HepG2 (cell line): ENCODE data around the gene STK4. TPM values are rescaled to one million over a fixed set of nuclear protein-coding genes. Genes with fewer than 3 reads are reported as not detected.

Source experiments
- ARNT ChIP-seq: fragments of 450-650 bp; IDR thresholded peaks from 2 replicates; pipeline ENCODE4 v1.6.1; 2017
- ATF1 ChIP-seq: IDR thresholded peaks from 2 replicates; pipeline ENCODE4 v1.6.1; 2016; ENCODE audit warnings: mild to moderate bottlenecking, control low read depth
- FOXO1 ChIP-seq: sonication (generic); formaldehyde crosslinking; IDR thresholded peaks from 2 replicates; pipeline ENCODE4 v1.4.0; 2020; ENCODE audit warnings: missing genetic modification reagents
- KDM3A ChIP-seq: IDR thresholded peaks from 2 replicates; pipeline ENCODE4 v1.6.1; 2018; ENCODE audit warnings: low read depth, missing compliant biosample characterization
- NFKB2 ChIP-seq: sonication (generic); formaldehyde crosslinking; IDR thresholded peaks from 2 replicates; pipeline ENCODE4 v1.4.0; 2020; ENCODE audit warnings: missing genetic modification reagents, borderline replicate concordance
- RFX1 ChIP-seq: fragments of 450-650 bp; IDR thresholded peaks from 2 replicates; pipeline ENCODE4 v1.6.1; 2017
- SIN3A ChIP-seq: IDR thresholded peaks from 2 replicates; pipeline ENCODE4 v1.6.1; 2011; ENCODE audit warnings: low read depth, mild to moderate bottlenecking, control low read depth, low read length, borderline replicate concordance
- SRSF4 ChIP-seq: fragments of 200-400 bp; formaldehyde crosslinking; IDR thresholded peaks from one replicate; pipeline ENCODE4 v1.6.1; 2018; ENCODE audit warnings: mild to moderate bottlenecking, low read depth, low read length, moderate library complexity; ENCODE audit not compliant: poor library complexity, severe bottlenecking
- TAF1 ChIP-seq: sonication (generic); formaldehyde crosslinking; IDR thresholded peaks from 2 replicates; pipeline ENCODE4 v1.4.0; 2020; ENCODE audit warnings: missing genetic modification reagents
- ZBTB7B ChIP-seq: sonication (generic); formaldehyde crosslinking; IDR thresholded peaks from 2 replicates; pipeline ENCODE4 v1.4.0; 2020; ENCODE audit warnings: missing genetic modification reagents
- ZNF136 ChIP-seq: sonication (generic); formaldehyde crosslinking; IDR thresholded peaks from 2 replicates; pipeline ENCODE4 v1.8.1; 2022; ENCODE audit warnings: low read depth, mild to moderate bottlenecking, moderate library complexity, missing genetic modification reagents
- ZNF281 ChIP-seq: sonication (generic); formaldehyde crosslinking; IDR thresholded peaks from 2 replicates; pipeline ENCODE4 v1.4.0; 2020; ENCODE audit warnings: missing genetic modification reagents, borderline replicate concordance
- ZNF317 ChIP-seq: sonication (generic); formaldehyde crosslinking; IDR thresholded peaks from 2 replicates; pipeline ENCODE4 v1.5.0; 2020; ENCODE audit warnings: mild to moderate bottlenecking, missing genetic modification reagents
- ZNF329 ChIP-seq: sonication (generic); formaldehyde crosslinking; IDR thresholded peaks from 2 replicates; pipeline ENCODE4 v1.9.0; 2021; ENCODE audit warnings: low read depth, mild to moderate bottlenecking, missing genetic modification reagents
- ZNF770 ChIP-seq: sonication (generic); formaldehyde crosslinking; IDR thresholded peaks from 2 replicates; pipeline ENCODE4 v1.5.0; 2020; ENCODE audit warnings: mild to moderate bottlenecking, missing genetic modification reagents
- polyA plus RNA-seq, 8 experiments: library from polyadenylated mRNA; depleted of rRNA in 3 of 8; stranded (reverse) in 7 of 8; unstranded in 1 of 8; fragments of >200 nt; fragmentation: Illumina TruSeq in 4 of 8; extraction: Trizol in 4 of 8; gene quantifications; 2 replicates each; pipeline versions ENCODE4 v1.2.1 to v1.2.3, GENCODE V29; 2011 to 2016; ENCODE audit warnings: low read depth in 4 of 8, missing spikeins in 1 of 8, mixed read lengths in 1 of 8; ENCODE audit not compliant: insufficient read depth in 1 of 8
- total RNA-seq, 5 experiments: library from RNA; depleted of rRNA; stranded (reverse); fragments of >200 nt; fragmentation: Illumina TruSeq; extraction: Trizol; gene quantifications; 2 replicates each; pipeline ENCODE4 v1.2.3, GENCODE V29; 2016; ENCODE audit warnings: low read depth in 1 of 5
- TF ChIP-seq, protein P1 (sequence below): sonication (generic); formaldehyde crosslinking; IDR thresholded peaks from 2 replicates; pipeline ENCODE4 v1.5.0; 2020; ENCODE audit warnings: mild to moderate bottlenecking, missing genetic modification reagents, borderline replicate concordance
- TF ChIP-seq, protein P2 (sequence below): sonication (generic); formaldehyde crosslinking; IDR thresholded peaks from 2 replicates; pipeline ENCODE4 v1.4.0; 2020; ENCODE audit warnings: missing genetic modification reagents
- TF ChIP-seq, protein P3 (sequence below): IDR thresholded peaks from 2 replicates; pipeline ENCODE4 v1.6.1; 2016

STK4 gene
- total and polyA plus RNA-seq, 2 of the 13 experiments (the other 11 are each of a cell fraction or from before 2014, with no cell fraction given): 25.6 to 38.3 TPM

- TF ChIP-seq ZNF329 (CRISPR knock-in tag): peak; percentile 87; the same call in 1 of the 2 replicates
- TF ChIP-seq ZNF136: peak; percentile 96; the same call in 1 of the 2 replicates
- no peak for TF ChIP-seq RFX1
- TF ChIP-seq SIN3A: peak; percentile 87; the same call in 1 of the 2 replicates
- TF ChIP-seq ZNF770 (CRISPR knock-in tag): peak; percentile 72
- no peak for TF ChIP-seq ARNT
- peak; percentile 91 for TF ChIP-seq ZNF317 (CRISPR knock-in tag)
- TF ChIP-seq, protein P1, sequence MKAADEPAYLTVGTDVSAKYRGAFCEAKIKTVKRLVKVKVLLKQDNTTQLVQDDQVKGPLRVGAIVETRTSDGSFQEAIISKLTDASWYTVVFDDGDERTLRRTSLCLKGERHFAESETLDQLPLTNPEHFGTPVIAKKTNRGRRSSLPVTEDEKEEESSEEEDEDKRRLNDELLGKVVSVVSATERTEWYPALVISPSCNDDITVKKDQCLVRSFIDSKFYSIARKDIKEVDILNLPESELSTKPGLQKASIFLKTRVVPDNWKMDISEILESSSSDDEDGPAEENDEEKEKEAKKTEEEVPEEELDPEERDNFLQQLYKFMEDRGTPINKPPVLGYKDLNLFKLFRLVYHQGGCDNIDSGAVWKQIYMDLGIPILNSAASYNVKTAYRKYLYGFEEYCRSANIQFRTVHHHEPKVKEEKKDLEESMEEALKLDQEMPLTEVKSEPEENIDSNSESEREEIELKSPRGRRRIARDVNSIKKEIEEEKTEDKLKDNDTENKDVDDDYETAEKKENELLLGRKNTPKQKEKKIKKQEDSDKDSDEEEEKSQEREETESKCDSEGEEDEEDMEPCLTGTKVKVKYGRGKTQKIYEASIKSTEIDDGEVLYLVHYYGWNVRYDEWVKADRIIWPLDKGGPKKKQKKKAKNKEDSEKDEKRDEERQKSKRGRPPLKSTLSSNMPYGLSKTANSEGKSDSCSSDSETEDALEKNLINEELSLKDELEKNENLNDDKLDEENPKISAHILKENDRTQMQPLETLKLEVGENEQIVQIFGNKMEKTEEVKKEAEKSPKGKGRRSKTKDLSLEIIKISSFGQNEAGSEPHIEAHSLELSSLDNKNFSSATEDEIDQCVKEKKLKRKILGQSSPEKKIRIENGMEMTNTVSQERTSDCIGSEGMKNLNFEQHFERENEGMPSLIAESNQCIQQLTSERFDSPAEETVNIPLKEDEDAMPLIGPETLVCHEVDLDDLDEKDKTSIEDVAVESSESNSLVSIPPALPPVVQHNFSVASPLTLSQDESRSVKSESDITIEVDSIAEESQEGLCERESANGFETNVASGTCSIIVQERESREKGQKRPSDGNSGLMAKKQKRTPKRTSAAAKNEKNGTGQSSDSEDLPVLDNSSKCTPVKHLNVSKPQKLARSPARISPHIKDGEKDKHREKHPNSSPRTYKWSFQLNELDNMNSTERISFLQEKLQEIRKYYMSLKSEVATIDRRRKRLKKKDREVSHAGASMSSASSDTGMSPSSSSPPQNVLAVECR (CRISPR knock-in tag): peak; percentile 99
- TF ChIP-seq ZNF281: peak; percentile 26; the same call in 1 of the 2 replicates
- TF ChIP-seq, protein P2, sequence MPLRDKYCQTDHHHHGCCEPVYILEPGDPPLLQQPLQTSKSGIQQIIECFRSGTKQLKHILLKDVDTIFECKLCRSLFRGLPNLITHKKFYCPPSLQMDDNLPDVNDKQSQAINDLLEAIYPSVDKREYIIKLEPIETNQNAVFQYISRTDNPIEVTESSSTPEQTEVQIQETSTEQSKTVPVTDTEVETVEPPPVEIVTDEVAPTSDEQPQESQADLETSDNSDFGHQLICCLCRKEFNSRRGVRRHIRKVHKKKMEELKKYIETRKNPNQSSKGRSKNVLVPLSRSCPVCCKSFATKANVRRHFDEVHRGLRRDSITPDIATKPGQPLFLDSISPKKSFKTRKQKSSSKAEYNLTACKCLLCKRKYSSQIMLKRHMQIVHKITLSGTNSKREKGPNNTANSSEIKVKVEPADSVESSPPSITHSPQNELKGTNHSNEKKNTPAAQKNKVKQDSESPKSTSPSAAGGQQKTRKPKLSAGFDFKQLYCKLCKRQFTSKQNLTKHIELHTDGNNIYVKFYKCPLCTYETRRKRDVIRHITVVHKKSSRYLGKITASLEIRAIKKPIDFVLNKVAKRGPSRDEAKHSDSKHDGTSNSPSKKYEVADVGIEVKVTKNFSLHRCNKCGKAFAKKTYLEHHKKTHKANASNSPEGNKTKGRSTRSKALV (CRISPR knock-in tag): peak; percentile 95
- TF ChIP-seq KDM3A (CRISPR knock-in tag): peak; percentile 97
- TF ChIP-seq, protein P3, sequence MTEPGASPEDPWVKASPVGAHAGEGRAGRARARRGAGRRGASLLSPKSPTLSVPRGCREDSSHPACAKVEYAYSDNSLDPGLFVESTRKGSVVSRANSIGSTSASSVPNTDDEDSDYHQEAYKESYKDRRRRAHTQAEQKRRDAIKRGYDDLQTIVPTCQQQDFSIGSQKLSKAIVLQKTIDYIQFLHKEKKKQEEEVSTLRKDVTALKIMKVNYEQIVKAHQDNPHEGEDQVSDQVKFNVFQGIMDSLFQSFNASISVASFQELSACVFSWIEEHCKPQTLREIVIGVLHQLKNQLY (CRISPR knock-in tag): peak; percentile 85; the same call in 1 of the 2 replicates
- TF ChIP-seq FOXO1 (CRISPR knock-in tag): peak; percentile 78; the same call in 1 of the 2 replicates
- peak; percentile 97 for TF ChIP-seq TAF1 (CRISPR knock-in tag)
- TF ChIP-seq NFKB2: peak; percentile 99
- TF ChIP-seq SRSF4: no peak
- peak; percentile 71 for TF ChIP-seq ZBTB7B (CRISPR knock-in tag)
- peak; percentile 38; the same call in 1 of the 2 replicates for TF ChIP-seq ATF1
Observed at GRCh38 chr20:44960103-44960852, 6.0 kb upstream of the STK4 start, which contains the start of gene TOMM34 (continued).
